Left renal cortex interstitium (tissue), 4 donors: ENCODE data around the gene CCL3. TPM values are rescaled to one million over a fixed set of nuclear protein-coding genes. Genes with fewer than 3 reads are reported as not detected.
"Not testable (repeated sequence)": the region's sequence is repeated elsewhere in the genome, so short reads cannot be mapped to it uniquely, and the experiment has no call there.

Experiments used
- DNase-seq, 4 donors: peaks; one replicate each; pipeline ENCODE4 v3.0.0-alpha.2; 2013; ENCODE audit warnings: low read depth in 4 of 4, low spot score in 2 of 4, missing footprints in 1 of 4
- polyA plus RNA-seq, 4 donors: library from polyadenylated mRNA; unstranded; fragments of 120-200 nt; gene quantifications; one replicate each; pipeline ENCODE4 v1.2.1, GENCODE V29; 2013; ENCODE audit not compliant: insufficient read length in 4 of 4

Gene CCL3
- polyA plus RNA-seq, 4 donors, result 1.2 to 6.7 (median 2.0) TPM; not detected in 1

DNA sequence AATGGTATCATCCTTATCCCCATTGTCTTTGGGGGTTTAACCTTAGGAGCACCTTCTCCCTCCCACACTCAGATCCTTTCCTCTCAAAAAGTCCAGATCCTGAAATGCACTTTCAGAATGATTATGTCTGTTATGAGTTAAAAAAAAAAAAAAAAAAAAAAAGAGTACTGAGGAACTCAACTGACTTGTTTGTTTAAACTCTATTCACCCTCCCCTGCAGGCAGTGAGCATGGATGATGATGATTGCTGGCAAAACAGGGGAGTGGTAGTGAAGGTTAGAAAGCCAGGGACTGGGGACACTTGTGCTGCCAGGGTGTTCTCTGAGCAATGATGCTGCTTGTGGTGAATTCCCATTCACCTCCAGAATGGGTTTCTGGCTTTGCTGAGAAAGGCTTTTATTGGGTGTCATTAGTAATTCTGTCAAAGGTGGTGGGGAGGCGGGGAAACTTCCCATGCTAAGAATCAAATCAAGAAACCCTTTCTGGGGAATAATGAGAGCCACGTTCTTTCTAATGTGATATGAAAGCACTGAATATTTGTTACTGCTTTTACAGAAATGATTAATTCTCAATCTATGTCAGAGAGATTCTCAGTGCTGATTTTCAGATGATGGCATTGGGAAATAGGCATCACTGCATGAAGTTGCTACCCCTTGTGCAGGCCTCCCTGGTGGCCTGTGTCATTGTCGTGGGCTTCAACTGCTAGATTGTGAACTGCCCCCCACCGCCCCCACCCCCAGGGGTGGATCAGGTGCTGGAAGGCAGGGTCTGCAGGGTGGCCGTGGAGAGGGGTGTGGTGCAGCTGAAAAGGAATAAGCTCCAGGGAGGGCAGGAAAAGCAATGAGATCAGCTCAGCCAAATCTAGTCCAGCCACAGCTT lies 27.8 kb upstream of the CCL3 start:
- DNase-seq, result no peak

DNA sequence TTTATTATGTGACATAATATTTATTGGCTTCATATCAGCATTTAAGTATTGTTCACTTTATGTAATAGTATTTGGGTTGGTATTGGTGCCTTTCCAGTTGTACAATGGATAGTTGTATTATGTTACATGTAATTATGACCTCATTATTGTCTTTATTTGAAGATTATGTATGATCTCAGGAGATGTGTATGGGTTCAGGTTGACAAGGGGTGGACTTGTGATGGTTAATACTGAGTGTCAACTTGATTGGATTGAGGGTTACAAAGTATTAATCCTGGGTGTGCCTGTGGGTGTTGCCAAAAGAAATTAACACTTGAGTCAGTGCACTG lies 25.7 kb upstream of the CCL3 start:
- not testable (repeated sequence) for DNase-seq

DNA sequence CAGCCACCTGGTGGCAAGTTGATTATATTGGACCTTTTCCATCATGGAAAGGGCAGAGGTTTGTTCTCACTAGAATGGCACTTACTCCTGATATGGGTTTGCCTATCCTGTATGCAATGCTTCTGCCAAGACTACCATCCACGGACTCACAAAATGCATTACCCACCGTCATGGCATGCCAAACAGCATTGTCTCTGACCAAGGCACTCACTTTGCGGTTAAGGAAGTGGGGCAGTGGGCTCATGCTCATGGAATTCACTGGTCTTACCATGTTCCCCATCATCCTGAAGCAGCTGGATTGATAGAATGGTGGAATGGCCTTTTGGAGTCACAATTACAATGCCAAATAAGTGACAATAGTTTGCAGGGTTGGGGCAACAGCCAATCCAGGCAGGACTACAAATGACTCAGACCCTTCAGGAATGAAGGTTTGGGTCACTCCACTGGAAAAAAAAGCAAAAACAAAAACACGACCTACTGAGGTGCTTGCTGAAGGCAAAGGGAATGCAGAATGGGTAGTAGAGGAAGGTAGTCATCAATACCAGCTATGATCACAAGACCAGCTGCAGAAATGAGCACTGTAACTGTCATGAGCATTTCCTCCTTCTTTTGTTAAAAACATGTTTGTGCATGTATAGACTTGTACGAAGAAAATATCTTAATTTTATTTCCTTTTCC lies 25.2 kb upstream of the CCL3 start:
- DNase-seq, result not testable (repeated sequence)

DNA sequence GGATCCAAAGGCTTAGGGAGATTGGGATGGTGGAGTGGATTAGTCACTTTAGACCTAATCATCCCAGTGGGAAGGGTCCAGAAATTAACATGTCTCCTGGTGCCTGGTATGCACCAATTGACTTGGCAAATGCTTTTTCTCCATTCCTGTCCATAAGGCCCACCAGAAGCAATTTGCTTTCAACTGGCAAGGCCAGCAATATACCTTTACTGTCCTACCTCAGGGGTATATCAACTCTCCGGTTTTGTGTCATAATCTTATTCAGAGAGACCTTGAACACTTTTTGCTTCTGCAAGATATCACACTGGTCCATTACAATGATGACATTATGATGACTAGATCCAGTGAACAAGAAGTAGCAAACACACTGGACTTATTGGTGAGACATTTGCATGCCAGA lies 23.2 kb upstream of the CCL3 start:
- not testable (repeated sequence) for DNase-seq

DNA sequence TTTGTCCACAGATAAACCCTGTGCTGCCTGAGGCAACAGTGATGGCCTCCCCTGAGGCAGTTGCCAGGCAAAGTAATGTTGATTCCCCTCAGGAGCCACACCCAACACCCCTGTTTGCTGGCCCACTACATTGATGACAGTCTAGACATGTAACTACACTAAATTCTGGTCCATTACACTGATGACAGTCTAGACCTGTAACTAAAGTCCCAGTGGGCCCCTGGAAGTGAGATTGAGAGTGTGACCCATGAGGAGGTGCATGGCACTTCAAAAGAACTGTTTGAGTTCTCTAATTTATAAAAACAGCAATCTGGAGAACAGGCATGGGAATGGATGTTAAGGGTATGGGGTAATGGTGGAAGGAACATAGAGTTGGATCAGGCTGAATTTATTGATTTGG lies 22.6 kb upstream of the CCL3 start:
- DNase-seq, result no peak

DNA sequence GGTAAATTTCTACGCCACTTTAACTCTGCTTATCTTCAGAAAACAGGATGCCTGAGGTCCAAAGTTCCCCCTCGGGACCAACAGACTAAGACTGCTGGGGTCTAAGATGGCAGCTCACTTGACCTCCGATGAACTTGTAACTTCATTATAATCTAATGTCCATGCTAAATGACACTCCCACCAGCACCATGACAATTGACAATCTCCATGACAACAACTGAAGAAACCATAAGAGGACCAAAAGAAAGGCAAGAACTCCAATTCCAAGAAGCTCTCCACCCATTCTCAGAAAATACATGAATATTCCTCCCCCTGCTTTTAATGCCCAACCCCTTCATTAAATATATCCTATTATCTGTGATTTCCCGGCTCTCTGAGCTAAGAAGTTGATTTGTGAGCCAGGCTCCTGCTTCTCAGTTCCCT lies 21.1 kb upstream of the CCL3 start:
- no peak for DNase-seq

DNA sequence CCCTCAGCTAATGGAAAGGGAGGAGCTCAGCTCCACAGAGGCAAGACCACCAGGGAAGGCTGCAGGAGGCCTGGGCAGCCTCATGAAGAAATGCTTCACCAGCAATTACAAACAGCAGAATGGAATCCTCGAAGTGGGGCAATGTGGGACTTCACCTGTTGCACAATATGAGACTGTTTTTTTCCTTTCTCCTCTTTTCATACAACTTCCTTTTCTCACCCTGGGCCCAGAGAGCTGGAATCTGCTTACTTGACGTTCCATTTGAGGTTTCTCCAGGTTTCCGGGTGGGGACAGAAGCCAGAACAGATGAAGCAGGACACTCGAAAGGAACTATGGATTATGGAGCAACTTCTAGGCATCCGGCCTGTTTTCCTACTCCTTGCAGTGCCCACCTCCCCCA lies 18.3 kb upstream of the CCL3 start:
- DNase-seq, result not testable (repeated sequence)

DNA sequence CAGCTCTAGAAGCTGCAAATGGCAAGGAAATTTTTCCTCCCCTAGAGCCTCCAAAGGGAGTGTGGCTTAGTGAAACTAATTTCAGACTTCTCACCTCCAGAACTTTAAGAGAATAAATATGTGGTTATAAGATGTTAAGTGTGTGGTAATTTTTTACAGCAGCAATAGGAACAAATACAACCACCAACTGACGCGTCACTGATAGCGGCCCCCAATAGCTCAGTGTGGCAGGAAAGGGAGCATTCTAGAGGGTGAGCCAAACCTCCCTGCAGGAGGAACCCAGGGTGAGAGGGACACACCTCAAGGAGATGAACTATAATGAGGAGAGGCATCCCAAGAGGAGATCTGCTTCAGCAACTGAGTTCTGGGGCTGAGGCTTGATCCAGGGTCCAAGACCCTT lies 17.7 kb upstream of the CCL3 start:
- DNase-seq, result no peak

DNA sequence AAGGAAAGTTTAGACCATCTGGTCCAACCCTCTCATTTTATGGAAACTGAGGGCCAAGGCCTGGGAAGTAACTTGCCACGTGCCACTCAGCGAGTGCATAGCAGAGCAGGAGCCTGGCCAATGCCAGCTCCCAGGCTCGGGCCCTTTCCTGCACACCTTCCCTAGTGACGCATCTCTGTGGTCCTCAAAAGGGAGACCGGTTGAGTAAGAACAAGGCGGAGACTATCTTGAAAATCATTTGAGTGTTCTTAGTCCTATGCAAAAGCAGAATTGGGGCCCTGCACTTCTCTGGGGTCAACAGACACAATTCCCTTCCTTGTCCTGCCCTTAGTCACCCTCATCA lies 16.5 kb upstream of the CCL3 start:
- no peak for DNase-seq

DNA sequence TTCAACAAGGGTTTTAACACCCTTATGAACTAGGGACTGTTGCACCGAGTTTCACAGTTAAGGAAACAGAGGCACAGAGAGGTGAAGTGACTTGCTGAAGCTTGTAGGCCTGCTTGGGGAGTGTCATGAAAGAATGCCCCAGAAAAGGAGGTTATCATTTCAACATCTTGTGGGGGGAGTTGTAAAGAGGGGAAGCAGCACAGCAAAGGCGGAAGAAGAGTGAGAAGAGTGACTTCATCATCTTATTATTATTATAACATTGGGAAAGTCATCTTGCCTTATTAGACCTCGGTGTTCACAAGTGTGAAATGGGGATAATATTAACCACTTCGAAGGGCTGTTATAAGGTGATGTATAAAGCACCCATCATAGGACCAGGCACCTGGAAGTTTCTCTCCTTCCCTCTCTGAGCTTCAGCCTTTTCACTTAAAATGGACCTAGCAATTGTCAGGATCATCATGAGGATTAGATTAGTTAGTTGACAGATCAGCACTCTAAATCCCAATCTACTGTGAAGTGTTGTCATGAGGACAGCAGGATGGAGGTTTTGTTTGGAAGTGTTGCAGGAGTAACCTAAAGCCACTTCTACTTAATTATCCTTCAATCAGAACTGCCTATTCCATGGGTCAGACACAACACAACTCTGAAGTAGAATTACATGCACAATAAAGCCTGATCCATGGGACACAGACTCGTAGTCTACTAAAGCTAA lies 16.0 kb upstream of the CCL3 start:
- no peak for DNase-seq

DNA sequence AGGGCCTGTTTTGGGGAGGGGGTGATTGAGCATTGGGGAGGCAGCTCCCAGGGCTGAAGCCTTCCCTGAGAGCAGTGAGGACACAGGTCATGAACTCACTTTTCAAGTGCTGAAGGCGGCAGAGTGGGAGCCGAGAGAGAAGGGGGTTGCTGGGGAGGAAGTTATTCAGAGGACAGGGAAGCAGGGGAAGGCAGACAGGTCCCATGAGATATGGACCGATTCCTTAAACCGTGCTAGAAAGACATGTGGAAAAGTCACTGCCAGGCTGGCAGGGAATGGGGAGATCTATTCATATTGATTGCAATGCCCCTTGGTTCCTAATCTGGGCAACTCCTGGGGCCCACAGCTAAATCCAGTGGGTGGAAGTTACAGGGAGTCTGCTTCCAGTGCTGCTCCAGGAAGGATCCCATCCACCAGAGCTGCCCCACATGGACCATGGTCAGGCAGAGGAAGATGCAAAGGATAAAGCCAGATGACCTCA lies 14.8 kb upstream of the CCL3 start:
- no peak for DNase-seq

DNA sequence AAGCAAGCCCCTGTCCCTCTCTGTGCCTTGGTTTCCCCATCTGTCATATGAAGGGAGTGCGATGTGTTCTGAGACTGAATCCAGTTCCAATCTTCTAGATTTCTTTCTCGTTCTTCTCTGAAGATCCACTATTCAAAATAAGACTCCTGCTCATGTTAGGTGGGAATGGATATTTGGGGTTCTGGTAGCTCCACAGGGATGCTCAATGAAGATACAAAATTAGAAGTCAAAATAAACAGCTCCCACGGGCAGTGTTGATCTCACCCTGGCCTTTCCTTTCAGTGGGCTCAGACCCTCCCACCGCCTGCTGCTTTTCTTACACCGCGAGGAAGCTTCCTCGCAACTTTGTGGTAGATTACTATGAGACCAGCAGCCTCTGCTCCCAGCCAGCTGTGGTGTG lies 14.3 kb upstream of the CCL3 start:
- not testable (repeated sequence) for DNase-seq

DNA sequence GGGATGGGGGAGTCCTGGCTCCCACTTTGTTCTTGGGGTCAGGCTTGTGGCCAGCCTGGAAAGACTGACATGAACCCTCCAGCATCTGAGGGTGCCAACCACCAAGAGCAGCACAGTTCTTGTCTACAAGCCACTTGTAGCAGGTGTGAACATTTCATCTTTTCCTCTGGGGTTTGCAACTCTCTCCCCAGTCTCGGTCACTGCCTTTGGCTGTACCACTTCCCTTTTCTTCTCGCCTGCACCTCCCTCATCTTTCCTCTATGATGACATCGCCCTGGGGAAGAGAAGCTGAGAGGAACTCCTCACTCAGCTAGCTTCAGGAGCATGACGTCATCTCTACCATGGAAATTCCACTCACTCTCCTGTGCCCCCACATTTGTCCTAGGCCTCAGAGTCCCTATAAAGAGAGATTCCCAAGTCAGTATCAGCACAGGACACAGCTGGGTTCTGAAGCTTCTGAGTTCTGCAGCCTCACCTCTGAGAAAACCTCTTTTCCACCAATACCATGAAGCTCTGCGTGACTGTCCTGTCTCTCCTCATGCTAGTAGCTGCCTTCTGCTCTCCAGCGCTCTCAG lies 13.5 kb upstream of the CCL3 start, which contains the start of gene CCL4:
TSS of gene CCL4 (plus strand) at position 427 of the 575 bp plus-strand sequence. CDS start at position 506, 79 bp downstream.
- DNase-seq, result not testable (repeated sequence)

DNA sequence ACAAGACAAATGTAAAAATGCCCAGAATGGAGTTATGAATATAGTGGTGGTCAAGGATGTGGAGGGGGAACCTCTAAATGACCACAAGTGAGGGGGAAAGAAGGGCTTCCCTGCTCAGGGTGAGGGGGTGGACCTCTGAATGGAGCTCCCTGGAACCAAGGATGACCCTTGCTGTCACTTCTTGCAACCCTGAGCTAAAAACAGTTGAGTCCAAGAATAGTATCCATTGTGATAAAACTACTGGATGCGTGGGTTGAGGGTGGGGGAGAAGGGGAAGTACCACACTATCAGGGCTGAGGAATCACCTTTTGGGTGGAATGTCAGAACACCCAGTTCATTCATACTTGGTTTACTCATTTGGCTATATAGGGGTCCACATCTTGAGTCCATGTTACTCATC lies 9.1 kb upstream of the CCL3 start:
- DNase-seq, result not testable (repeated sequence)

DNA sequence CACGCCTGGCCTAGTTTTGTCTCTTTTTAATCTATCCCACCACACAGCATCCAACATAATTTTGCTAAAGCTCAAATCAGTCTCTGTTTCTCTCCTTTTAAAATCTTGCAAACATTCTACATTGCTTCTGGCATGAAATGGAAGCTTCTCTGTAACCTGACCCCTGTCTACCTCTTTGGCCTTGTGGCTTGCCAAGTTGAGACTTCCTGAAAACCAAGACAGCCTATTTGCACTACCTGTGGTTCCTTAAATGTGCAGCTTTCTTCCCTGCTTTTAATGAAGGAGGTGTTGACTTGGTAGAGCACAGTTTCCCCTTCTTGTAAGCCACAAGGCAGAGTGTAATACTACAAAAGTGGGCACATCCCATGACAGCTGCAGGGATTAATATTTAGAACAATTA lies 6.0 kb upstream of the CCL3 start:
- DNase-seq, result no peak

DNA sequence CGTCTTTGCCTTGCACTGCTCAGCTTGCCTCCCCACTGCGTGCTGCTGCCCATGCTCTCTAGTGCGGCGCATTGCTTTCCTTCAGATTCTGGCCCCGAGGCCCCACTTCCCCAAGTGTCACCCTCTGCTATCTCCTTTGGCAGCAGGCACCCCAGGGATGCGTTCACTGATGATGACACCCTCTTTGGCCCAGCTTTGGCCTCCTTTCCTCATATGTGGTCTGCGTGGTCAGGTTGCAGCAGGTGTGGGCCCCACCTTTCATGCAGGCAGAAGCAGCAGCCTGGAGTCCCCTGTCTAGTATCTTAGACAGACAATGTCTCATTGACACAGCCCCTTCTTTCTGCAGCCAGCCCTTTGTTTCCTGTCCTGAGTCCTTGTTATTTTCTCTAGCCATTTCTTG lies 4.8 kb upstream of the CCL3 start:
- no peak for DNase-seq

DNA sequence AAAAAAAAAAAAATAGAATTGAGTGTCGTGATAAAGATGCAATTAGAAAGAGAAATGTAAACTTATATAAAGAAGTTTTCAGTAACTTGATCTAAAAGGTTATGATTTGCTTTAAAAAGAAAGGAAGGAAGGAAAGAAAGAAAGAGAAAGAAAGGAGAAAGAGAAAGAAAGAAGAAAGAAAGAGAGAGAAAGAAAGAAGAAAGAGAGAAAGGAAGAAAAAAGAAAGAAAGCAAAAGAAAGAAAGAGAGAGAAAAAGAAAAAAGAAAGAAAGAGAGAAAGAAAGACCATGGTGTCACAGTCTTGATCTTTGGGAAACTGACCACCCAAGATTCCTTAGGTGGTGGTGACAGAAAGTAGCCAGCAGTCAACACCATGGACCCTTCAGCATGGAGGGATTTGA lies 4.3 kb upstream of the CCL3 start:
- DNase-seq, result no peak

DNA sequence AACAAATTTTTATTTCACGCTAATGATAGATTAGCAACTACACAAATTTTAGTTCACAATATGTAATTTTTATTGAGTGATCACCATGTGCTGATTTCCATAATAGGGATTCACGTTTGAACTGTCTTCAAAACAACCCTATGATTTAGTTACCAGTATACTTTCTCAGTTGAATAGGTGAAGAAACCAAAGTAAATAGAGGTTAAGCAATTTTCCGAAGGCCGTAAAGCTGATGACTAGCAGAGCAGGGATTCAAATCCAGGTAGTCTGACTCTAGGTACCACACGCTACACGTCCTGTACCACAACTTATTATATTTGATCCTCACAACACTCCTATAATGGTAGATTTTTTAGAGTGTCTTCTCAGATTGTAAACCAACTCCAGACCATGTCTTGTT lies 2.8 kb upstream of the CCL3 start:
- not testable (repeated sequence) for DNase-seq

DNA sequence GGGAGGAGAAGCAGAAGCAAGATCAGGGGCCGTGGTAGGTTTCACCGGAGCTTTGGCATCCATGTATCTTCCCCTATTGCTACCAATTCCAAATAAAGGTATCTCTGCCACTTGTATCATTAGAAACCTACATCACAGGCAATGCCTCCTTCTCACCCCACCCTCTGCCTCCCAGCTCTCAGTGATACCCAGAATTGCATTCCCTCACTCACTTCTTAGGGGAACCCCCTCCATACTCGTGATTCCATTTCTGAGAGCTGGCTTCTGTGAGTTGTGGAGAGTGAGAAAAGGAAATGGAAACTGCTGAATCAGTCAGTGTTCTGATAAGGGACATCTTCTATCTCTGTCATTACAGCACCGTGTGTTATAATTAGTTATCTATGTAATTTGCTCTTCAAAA lies 2.3 kb upstream of the CCL3 start:
- no peak for DNase-seq

DNA sequence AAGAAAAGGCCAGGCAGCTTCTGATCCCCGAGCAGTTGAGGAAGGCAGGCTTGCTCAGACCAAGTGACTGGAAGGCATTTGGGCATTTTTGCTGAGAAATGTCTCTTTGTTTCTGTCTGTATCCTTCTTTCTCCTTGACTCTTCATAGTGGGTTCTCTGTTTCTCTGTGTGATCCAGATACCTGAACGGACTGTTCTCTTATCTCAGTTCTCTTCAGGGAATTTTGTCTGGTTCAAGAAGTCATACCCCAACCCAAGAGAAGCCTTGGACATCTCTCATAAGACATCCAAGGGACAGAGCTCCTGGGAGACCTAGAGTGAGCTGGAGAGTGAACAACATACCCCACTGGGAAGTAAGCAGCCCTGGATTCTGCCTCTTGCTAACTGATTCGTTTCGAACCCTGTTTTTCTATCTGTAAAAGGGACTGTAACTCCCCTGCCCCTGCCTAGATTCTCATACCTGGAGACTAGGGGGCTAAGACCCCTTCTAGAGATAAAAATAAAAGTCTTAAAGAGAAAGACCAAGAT lies 541 bp downstream of the CCL3 start:
- no peak for DNase-seq
